ENCODE measurements around the gene TRMT10B. TPM values are rescaled to one million over a fixed set of nuclear protein-coding genes. Genes with fewer than 3 reads are reported as not detected.
"Not testable (repeated sequence)": the region's sequence is repeated elsewhere in the genome, so short reads cannot be mapped to it uniquely, and the experiment has no call there.

Gene TRMT10B
- total RNA-seq, 1 donor from 2014 or later, result 0.53 TPM

GRCh38 chr9:37761511-37761910 lies 7.9 kb downstream of the TRMT10B start:
- DNase-seq (ENCODE audit: low spot score in 2 of 2), result no peak
- Histone ChIP-seq H3K27ac (no peak overlapping the region), H3K27me3 (no peaks in the 10 kb centered on the region), H3K4me1 (no peaks in the 10 kb centered on the region), H3K4me3 (no peak overlapping the region), H3K36me3 (peaks cover 6 to 22% of the 10 kb centered on the region in 2 donors), H3K9me3 (no peaks in the 10 kb centered on the region)
- intact Hi-C loops (cut with DNase I), result no loop called here
- TF ChIP-seq CTCF (IDR thresholded peaks at IDR 0.05), result no peak

- intact Hi-C loops (cut with DNase I); H3K4me1 ChIP-seq; H3K27ac ChIP-seq; DNase-seq (ENCODE audit: low spot score in 2 of 2); H3K4me3 ChIP-seq; H3K27me3 ChIP-seq; H3K9me3 ChIP-seq: not testable (repeated sequence)
- H3K36me3 ChIP-seq, result peaks cover 15 to 40% of the 10 kb centered on the region in 2 donors
These were observed 11.7 kb downstream of the TRMT10B start for GRCh38 chr9:37765263-37765662.

GRCh38 chr9:37769306-37769705 lies 15.7 kb downstream of the TRMT10B start:
- intact Hi-C loops (cut with DNase I), result no loop called here
- H3K4me1 ChIP-seq, result no peaks in the 10 kb centered on the region

GRCh38 chr9:37769995-37770394 lies 16.4 kb downstream of the TRMT10B start:
- Histone ChIP-seq H3K27me3 (no peaks in the 10 kb centered on the region), H3K27ac (no peak overlapping the region), H3K4me1 (no peaks in the 10 kb centered on the region), H3K36me3 (peaks cover 31 to 41% of the 10 kb centered on the region in 2 donors), H3K9me3 (no peaks in the 10 kb centered on the region), H3K4me3 (no peak overlapping the region)
- intact Hi-C loops (cut with DNase I), result no loop called here
- DNase-seq (ENCODE audit: low spot score in 2 of 2), result no peak
- no peak for TF ChIP-seq CTCF (IDR thresholded peaks at IDR 0.05)

More at GRCh38 chr9:37769306-37769705, 15.7 kb downstream of the TRMT10B start:
- no peak for TF ChIP-seq CTCF (IDR thresholded peaks at IDR 0.05)
- Histone ChIP-seq H3K36me3 (peaks cover 36 to 47% of the 10 kb centered on the region in 2 donors), H3K27ac (no peak overlapping the region), H3K4me3 (no peak overlapping the region), H3K9me3 (no peaks in the 10 kb centered on the region), H3K27me3 (no peaks in the 10 kb centered on the region)
- DNase-seq (ENCODE audit: low spot score in 2 of 2), result no peak

- H3K4me1 ChIP-seq, result no peaks in the 10 kb centered on the region
- no peak overlapping the region for H3K4me3 ChIP-seq
- no peak for TF ChIP-seq CTCF (IDR thresholded peaks at IDR 0.05)
- H3K27me3 ChIP-seq, result no peaks in the 10 kb centered on the region
- H3K36me3 ChIP-seq, result peaks cover 35 to 62% of the 10 kb centered on the region in 2 donors
- no peak overlapping the region for H3K27ac ChIP-seq
- intact Hi-C loops (cut with DNase I), result no loop called here
- H3K9me3 ChIP-seq, result no peaks in the 10 kb centered on the region
- no peak for DNase-seq (ENCODE audit: low spot score in 2 of 2)
These were observed 21.8 kb downstream of the TRMT10B start for GRCh38 chr9:37775216-37775919.

- Histone ChIP-seq H3K27ac (no peak overlapping the region), H3K27me3 (no peaks in the 10 kb centered on the region), H3K9me3 (no peaks in the 10 kb centered on the region), H3K4me3 (no peak overlapping the region), H3K4me1 (no peaks in the 10 kb centered on the region), H3K36me3 (peaks cover 29 to 60% of the 10 kb centered on the region in 2 donors)
- no peak for DNase-seq (ENCODE audit: low spot score in 2 of 2)
- intact Hi-C loops (cut with DNase I), result no loop called here
- TF ChIP-seq CTCF (IDR thresholded peaks at IDR 0.05), result no peak
These were observed 22.7 kb downstream of the TRMT10B start for GRCh38 chr9:37776328-37776727.

All from ascending aorta (tissue), 2 donors.